ENCODE measurements around the gene GEMIN4.

DNA sequence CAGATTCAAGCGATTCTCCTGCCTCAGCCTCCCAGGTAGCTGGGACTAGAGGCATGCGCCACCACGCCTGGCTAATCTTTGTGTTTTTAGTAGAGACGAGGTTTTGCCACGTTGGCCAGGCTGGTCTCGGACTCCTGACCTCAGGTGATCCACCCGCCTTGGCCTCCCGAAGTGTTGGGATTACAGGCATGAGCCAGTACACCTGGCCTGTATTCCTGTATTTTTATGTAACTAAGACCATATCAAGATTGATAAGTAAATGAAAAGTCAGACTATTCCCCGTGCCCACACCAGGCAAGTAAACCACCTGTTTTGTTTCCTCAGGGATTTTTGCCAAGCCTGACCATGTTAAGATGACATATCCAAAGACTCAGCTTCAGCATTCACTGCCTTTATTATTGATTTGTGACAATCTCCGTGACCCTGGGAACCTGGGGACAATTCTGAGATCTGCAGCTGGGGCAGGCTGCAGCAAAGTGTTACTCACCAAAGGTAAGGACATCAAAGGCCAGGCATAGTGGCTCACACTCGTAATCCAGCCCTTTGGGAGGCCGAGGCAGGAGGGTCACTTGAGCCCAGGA lies 35.7 kb upstream of the GEMIN4 start:
- TF ChIP-seq, protein P1, sequence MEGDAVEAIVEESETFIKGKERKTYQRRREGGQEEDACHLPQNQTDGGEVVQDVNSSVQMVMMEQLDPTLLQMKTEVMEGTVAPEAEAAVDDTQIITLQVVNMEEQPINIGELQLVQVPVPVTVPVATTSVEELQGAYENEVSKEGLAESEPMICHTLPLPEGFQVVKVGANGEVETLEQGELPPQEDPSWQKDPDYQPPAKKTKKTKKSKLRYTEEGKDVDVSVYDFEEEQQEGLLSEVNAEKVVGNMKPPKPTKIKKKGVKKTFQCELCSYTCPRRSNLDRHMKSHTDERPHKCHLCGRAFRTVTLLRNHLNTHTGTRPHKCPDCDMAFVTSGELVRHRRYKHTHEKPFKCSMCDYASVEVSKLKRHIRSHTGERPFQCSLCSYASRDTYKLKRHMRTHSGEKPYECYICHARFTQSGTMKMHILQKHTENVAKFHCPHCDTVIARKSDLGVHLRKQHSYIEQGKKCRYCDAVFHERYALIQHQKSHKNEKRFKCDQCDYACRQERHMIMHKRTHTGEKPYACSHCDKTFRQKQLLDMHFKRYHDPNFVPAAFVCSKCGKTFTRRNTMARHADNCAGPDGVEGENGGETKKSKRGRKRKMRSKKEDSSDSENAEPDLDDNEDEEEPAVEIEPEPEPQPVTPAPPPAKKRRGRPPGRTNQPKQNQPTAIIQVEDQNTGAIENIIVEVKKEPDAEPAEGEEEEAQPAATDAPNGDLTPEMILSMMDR (IDR thresholded peaks at IDR 0.05; ENCODE audit: borderline replicate concordance, extremely low read depth, low read length, poor library complexity, severe bottlenecking), result no peak
- no peak for TF ChIP-seq EZH2 (IDR thresholded peaks at IDR 0.05; ENCODE audit: borderline replicate concordance, low read depth, low read length, severe bottlenecking)
